ENCODE measurements around the gene C3orf33.

Gene C3orf33

GRCh38 chr3:155745795-155746550 lies 60.1 kb downstream of the C3orf33 start:
- peak; percentile 79 for DNase-seq
- in situ Hi-C loops (cut with HindIII; ENCODE audit: low pct_ligation_motif_present, low pct_unique_long_range_greater_than_20kb, low sequenced_read_pairs): no loop called here

GRCh38 chr3:155744626-155745324 lies 61.3 kb downstream of the C3orf33 start, which contains the start of gene PLCH1:
Gene PLCH1, minus strand, starts transcription at chr3:155745071. Its CDS starts 40,847 bp downstream, at chr3:155704224.
- DNase-seq: peak; percentile 83
- in situ Hi-C loops (cut with HindIII; ENCODE audit: low pct_ligation_motif_present, low pct_unique_long_range_greater_than_20kb, low sequenced_read_pairs): no loop called here

- in situ Hi-C loops (cut with HindIII; ENCODE audit: low pct_ligation_motif_present, low pct_unique_long_range_greater_than_20kb, low sequenced_read_pairs): no loop called here
- peak; percentile 81 for DNase-seq
Measured at GRCh38 chr3:155744010-155744625, 62.0 kb downstream of the C3orf33 start.

GRCh38 chr3:155743606-155744005 lies 62.5 kb downstream of the C3orf33 start:
- DNase-seq: peak; percentile 12
- in situ Hi-C loops (cut with HindIII; ENCODE audit: low pct_ligation_motif_present, low pct_unique_long_range_greater_than_20kb, low sequenced_read_pairs): no loop called here

- in situ Hi-C loops (cut with HindIII; ENCODE audit: low pct_ligation_motif_present, low pct_unique_long_range_greater_than_20kb, low sequenced_read_pairs): no loop called here
- no peak for DNase-seq
Measured at GRCh38 chr3:155742349-155742965, 63.6 kb downstream of the C3orf33 start.

GRCh38 chr3:155741603-155742002 lies 64.5 kb downstream of the C3orf33 start:
- in situ Hi-C loops (cut with HindIII; ENCODE audit: low pct_ligation_motif_present, low pct_unique_long_range_greater_than_20kb, low sequenced_read_pairs): no loop called here
- DNase-seq: no peak

GRCh38 chr3:155741101-155741500 lies 65.0 kb downstream of the C3orf33 start:
- in situ Hi-C loops (cut with HindIII; ENCODE audit: low pct_ligation_motif_present, low pct_unique_long_range_greater_than_20kb, low sequenced_read_pairs): no loop called here
- DNase-seq: no peak

- peak; percentile 56 for DNase-seq
- in situ Hi-C loops (cut with HindIII; ENCODE audit: low pct_ligation_motif_present, low pct_unique_long_range_greater_than_20kb, low sequenced_read_pairs): no loop called here
Measured at GRCh38 chr3:155739154-155739553, 66.9 kb downstream of the C3orf33 start.

GRCh38 chr3:155738580-155739076 lies 67.5 kb downstream of the C3orf33 start:
- DNase-seq: peak; percentile 5
- in situ Hi-C loops (cut with HindIII; ENCODE audit: low pct_ligation_motif_present, low pct_unique_long_range_greater_than_20kb, low sequenced_read_pairs): no loop called here

- DNase-seq: peak; percentile 93
Measured at GRCh38 chr3:155737844-155738460, 68.1 kb downstream of the C3orf33 start.

GRCh38 chr3:155736381-155736780 lies 69.7 kb downstream of the C3orf33 start:
- in situ Hi-C loops (cut with HindIII; ENCODE audit: low pct_ligation_motif_present, low pct_unique_long_range_greater_than_20kb, low sequenced_read_pairs): no loop called here

More at GRCh38 chr3:155737844-155738460, 68.1 kb downstream of the C3orf33 start:
- in situ Hi-C loops (cut with HindIII; ENCODE audit: low pct_ligation_motif_present, low pct_unique_long_range_greater_than_20kb, low sequenced_read_pairs): no loop called here

GRCh38 chr3:155730843-155731242 lies 75.2 kb downstream of the C3orf33 start:
- in situ Hi-C loops (cut with HindIII; ENCODE audit: low pct_ligation_motif_present, low pct_unique_long_range_greater_than_20kb, low sequenced_read_pairs): no loop called here
- DNase-seq: no peak

More at GRCh38 chr3:155736381-155736780, 69.7 kb downstream of the C3orf33 start:
- no peak for DNase-seq

GRCh38 chr3:155727836-155728235 lies 78.2 kb downstream of the C3orf33 start:
- DNase-seq: no peak

GRCh38 chr3:155714295-155714718 lies 91.8 kb downstream of the C3orf33 start:
- in situ Hi-C loops (cut with HindIII; ENCODE audit: low pct_ligation_motif_present, low pct_unique_long_range_greater_than_20kb, low sequenced_read_pairs): loop anchor here (25.0 kb wide), 1 partner anchor 327 kb away; no protein-coding TSS in a partner anchor
- DNase-seq: no peak

More at GRCh38 chr3:155727836-155728235, 78.2 kb downstream of the C3orf33 start:
- in situ Hi-C loops (cut with HindIII; ENCODE audit: low pct_ligation_motif_present, low pct_unique_long_range_greater_than_20kb, low sequenced_read_pairs): no loop called here
